RWPE2 (cell line): ENCODE measurements around the gene PPP6R3.

ENCODE experiments used
- ATAC-seq: fragments of 200-7000 bp; cut with Tn5 transposase; 3 replicates; pipeline ENCODE4 v1.9.1; 2021; ENCODE audit warnings: low read depth
- DNase-seq: peaks from one replicate; pipeline ENCODE4 v3.0.0-alpha.2; 2020; ENCODE audit warnings: low spot score
- H3K27ac ChIP-seq: fragments of 450-650 bp; 2 replicates; pipeline ENCODE4 v1.5.1; 2017; ENCODE audit warnings: mild to moderate bottlenecking; ENCODE audit not compliant: poor library complexity, severe bottlenecking
- H3K27me3 ChIP-seq: fragments of 250-450 bp; sonication (Bioruptor Pico); 2 replicates; pipeline ENCODE4 v1.5.1; 2021; ENCODE audit warnings: mild to moderate bottlenecking, moderate library complexity; ENCODE audit not compliant: insufficient read depth, poor library complexity, severe bottlenecking
- H3K36me3 ChIP-seq: fragments of 250-450 bp; sonication (Bioruptor Pico); 2 replicates; pipeline ENCODE4 v1.5.1; 2020; ENCODE audit warnings: low read depth, mild to moderate bottlenecking, moderate library complexity
- H3K4me1 ChIP-seq: fragments of 250-450 bp; sonication (Bioruptor Pico); 2 replicates; pipeline ENCODE4 v1.5.1; 2021; ENCODE audit warnings: mild to moderate bottlenecking, moderate library complexity; ENCODE audit not compliant: insufficient read depth, poor library complexity, severe bottlenecking
- H3K4me3 ChIP-seq: fragments of 250-450 bp; sonication (Bioruptor Pico); 2 replicates; pipeline ENCODE4 v1.5.1; 2021; ENCODE audit warnings: mild to moderate bottlenecking, moderate library complexity; ENCODE audit not compliant: severe bottlenecking
- H3K9me3 ChIP-seq: fragments of 250-450 bp; sonication (Bioruptor Pico); 2 replicates; pipeline ENCODE4 v1.5.1; 2021; ENCODE audit warnings: mild to moderate bottlenecking, moderate library complexity; ENCODE audit not compliant: severe bottlenecking
- TF ChIP-seq, protein P1 (sequence below): fragments of 450-650 bp; IDR thresholded peaks from one replicate; pipeline ENCODE4 v1.5.1; 2017; ENCODE audit warnings: mild to moderate bottlenecking, moderate library complexity; ENCODE audit not compliant: poor library complexity, severe bottlenecking

PPP6R3 gene

DNA sequence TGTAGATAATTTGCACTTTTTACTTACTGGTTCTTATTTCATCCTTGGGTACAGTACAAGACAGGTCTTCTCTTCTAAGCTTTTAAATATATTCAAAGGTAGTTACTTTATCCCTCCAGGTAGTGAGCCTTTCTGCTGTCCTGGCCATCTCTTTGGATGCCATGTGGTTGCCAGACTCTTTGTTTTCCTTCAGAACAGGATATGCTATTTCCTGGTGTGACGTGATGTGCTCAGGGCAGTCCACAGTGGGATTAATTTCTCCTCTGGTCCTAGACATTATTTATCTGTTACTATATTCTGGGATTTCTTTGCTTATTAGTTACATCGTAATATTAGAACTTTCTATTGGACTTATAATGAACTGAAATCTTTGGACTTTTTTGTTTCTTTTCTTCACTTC is 63.7 kb downstream of the PPP6R3 start:
- no peak overlapping the region for H3K4me3 ChIP-seq
- DNase-seq (no peak), ATAC-seq (no peak)
- no peaks in the 10 kb centered on the region for H3K9me3 ChIP-seq
- TF ChIP-seq, protein P1, sequence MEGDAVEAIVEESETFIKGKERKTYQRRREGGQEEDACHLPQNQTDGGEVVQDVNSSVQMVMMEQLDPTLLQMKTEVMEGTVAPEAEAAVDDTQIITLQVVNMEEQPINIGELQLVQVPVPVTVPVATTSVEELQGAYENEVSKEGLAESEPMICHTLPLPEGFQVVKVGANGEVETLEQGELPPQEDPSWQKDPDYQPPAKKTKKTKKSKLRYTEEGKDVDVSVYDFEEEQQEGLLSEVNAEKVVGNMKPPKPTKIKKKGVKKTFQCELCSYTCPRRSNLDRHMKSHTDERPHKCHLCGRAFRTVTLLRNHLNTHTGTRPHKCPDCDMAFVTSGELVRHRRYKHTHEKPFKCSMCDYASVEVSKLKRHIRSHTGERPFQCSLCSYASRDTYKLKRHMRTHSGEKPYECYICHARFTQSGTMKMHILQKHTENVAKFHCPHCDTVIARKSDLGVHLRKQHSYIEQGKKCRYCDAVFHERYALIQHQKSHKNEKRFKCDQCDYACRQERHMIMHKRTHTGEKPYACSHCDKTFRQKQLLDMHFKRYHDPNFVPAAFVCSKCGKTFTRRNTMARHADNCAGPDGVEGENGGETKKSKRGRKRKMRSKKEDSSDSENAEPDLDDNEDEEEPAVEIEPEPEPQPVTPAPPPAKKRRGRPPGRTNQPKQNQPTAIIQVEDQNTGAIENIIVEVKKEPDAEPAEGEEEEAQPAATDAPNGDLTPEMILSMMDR = no peak
- no peak overlapping the region for H3K27ac ChIP-seq
- peaks cover 83% of the 10 kb centered on the region for H3K36me3 ChIP-seq
- peaks cover 11% of the 10 kb centered on the region for H3K4me1 ChIP-seq
- no peaks in the 10 kb centered on the region for H3K27me3 ChIP-seq

DNA sequence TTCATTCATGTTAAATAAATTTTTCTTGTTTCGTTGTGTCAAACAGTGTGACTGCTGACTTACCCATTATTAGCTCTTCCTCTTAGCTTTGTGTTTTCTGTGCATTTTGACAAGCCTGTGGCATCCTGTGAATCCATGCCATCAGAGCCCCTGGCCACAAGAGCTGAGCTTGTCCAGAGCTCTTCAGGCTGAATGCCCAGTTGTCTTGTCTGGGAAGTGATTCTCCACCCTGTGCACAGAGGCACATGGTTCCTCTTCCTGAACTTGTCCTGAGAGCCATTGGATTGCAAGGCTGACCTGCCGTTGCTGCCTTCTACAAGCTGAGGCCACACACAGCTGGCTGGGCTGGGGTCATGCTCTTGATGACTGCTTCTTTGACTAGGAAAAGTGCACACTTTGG is 64.1 kb downstream of the PPP6R3 start:
- Histone ChIP-seq H3K9me3 (no peaks in the 10 kb centered on the region), H3K4me1 (peaks cover 11% of the 10 kb centered on the region), H3K27ac (peak overlapping the region; percentile 20), H3K4me3 (no peak overlapping the region), H3K27me3 (no peaks in the 10 kb centered on the region), H3K36me3 (peaks cover 86% of the 10 kb centered on the region)
- no peak for ATAC-seq
- TF ChIP-seq, protein P1 = no peak
- DNase-seq = no peak

DNA sequence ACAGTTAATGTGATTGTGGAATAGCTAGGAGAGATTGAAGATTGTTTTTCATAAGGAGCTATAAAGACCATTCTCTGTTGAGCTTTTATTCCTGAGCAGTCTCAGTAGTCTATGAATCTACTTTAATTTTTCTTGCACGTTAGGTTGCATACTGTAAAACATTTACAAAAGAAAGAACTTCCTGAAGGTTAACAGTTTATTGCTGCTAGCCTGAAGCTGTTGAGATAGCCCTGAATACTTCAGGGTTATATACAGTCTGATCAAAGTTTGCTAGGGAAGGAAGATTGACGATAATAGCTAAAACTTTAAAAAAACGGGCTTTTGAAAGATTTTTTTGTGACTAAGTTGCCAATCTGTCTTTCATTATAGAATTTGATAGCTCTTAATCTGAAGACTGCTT is 64.8 kb downstream of the PPP6R3 start:
- Histone ChIP-seq H3K27me3 (no peaks in the 10 kb centered on the region), H3K9me3 (no peaks in the 10 kb centered on the region), H3K36me3 (peaks cover 81% of the 10 kb centered on the region), H3K27ac (peak overlapping the region; percentile 20), H3K4me3 (no peak overlapping the region), H3K4me1 (peaks cover 11% of the 10 kb centered on the region)
- ATAC-seq (no peak), DNase-seq (no peak)
- TF ChIP-seq, protein P1 = no peak

- Histone ChIP-seq H3K36me3 (peaks cover 80% of the 10 kb centered on the region), H3K4me1 (peaks cover 11% of the 10 kb centered on the region), H3K4me3 (no peak overlapping the region), H3K27me3 (no peaks in the 10 kb centered on the region), H3K9me3 (no peaks in the 10 kb centered on the region), H3K27ac (peak overlapping the region; percentile 20)
- no peak for DNase-seq
- peak; percentile 83 for ATAC-seq
- TF ChIP-seq, protein P1 = no peak
Measured at GRCh38 chr11:68525930-68526329, 65.4 kb downstream of the PPP6R3 start.

DNA sequence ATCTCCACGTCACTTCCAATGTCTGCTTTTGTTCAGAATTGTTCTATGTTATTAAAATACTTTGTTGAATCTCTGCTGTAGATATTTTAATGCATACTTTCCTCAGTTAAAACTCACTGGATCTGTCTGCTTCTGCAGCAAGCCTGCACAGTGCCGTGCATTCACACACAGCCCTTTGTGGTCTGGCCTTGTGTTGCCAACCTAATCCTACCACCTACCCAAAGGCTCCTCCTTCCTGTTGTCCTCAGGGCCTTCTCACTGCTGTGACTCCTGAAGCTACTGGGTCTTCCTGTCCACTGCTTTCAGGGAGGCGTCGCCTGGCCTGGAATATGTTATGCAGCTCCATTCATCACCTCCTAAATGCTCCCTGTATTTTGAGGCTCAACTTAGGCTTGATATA is 67.0 kb downstream of the PPP6R3 start:
- no peaks in the 10 kb centered on the region for H3K9me3 ChIP-seq
- no peak overlapping the region for H3K4me3 ChIP-seq
- DNase-seq (no peak), ATAC-seq (no peak)
- no peaks in the 10 kb centered on the region for H3K27me3 ChIP-seq
- TF ChIP-seq, protein P1 = no peak
- peaks cover 76% of the 10 kb centered on the region for H3K36me3 ChIP-seq
- H3K27ac ChIP-seq = no peak overlapping the region
- peaks cover 11% of the 10 kb centered on the region for H3K4me1 ChIP-seq
